ENCODE results near the gene ITGA4.

ITGA4 gene

GRCh38 chr2:181570059-181570458, 112.9 kb downstream of the ITGA4 start:
- DNase-seq (ENCODE audit: extremely low spot score, insufficient read length, low read depth): no peak
- no peak for FAIRE-seq

- DNase-seq (ENCODE audit: extremely low spot score, insufficient read length, low read depth) (no peak), FAIRE-seq (peak; percentile 68)
Observed at GRCh38 chr2:181570833-181571661, 113.9 kb downstream of the ITGA4 start.

- DNase-seq (ENCODE audit: extremely low spot score, insufficient read length, low read depth) (no peak), FAIRE-seq (peak; percentile 63)
Observed at GRCh38 chr2:181573140-181573736, 116.1 kb downstream of the ITGA4 start.

- DNase-seq (ENCODE audit: extremely low spot score, insufficient read length, low read depth): no peak
- peak; percentile 69 for FAIRE-seq
Observed at GRCh38 chr2:181574321-181574720, 117.1 kb downstream of the ITGA4 start.

GRCh38 chr2:181575024-181575649, 118.0 kb downstream of the ITGA4 start:
- DNase-seq (ENCODE audit: extremely low spot score, insufficient read length, low read depth) (no peak), FAIRE-seq (peak; percentile 38)

- DNase-seq (ENCODE audit: extremely low spot score, insufficient read length, low read depth) (no peak), FAIRE-seq (peak; percentile 53)
Observed at GRCh38 chr2:181575650-181576025, 118.5 kb downstream of the ITGA4 start.

GRCh38 chr2:181576431-181576830, 119.2 kb downstream of the ITGA4 start:
- no peak for FAIRE-seq

GRCh38 chr2:181578829-181579228, 121.6 kb downstream of the ITGA4 start:
- FAIRE-seq: no peak

More at GRCh38 chr2:181576431-181576830, 119.2 kb downstream of the ITGA4 start:
- DNase-seq (ENCODE audit: extremely low spot score, insufficient read length, low read depth): no peak

GRCh38 chr2:181581534-181581933, 124.3 kb downstream of the ITGA4 start:
- FAIRE-seq: no peak
- DNase-seq (ENCODE audit: extremely low spot score, insufficient read length, low read depth): no peak

More at GRCh38 chr2:181578829-181579228, 121.6 kb downstream of the ITGA4 start:
- DNase-seq (ENCODE audit: extremely low spot score, insufficient read length, low read depth): no peak

- FAIRE-seq: peak; percentile 39
- no peak for DNase-seq (ENCODE audit: extremely low spot score, insufficient read length, low read depth)
Observed at GRCh38 chr2:181585732-181586131, 128.5 kb downstream of the ITGA4 start.

Data from GM18507 (cell line).